GM19023 (cell line): ENCODE results near the gene SLC17A5.
"Not testable (repeated sequence)": the region's sequence is repeated elsewhere in the genome, so short reads cannot be mapped to it uniquely, and the experiment has no call there.

Experiments
- ATAC-seq: cut with Tn5 transposase; IDR thresholded peaks from one replicate; pipeline ENCODE4 v1.9.1; 2021; ENCODE audit warnings: mild to moderate bottlenecking, moderate library complexity; ENCODE audit not compliant: unreplicated experiment

The SLC17A5 gene

DNA sequence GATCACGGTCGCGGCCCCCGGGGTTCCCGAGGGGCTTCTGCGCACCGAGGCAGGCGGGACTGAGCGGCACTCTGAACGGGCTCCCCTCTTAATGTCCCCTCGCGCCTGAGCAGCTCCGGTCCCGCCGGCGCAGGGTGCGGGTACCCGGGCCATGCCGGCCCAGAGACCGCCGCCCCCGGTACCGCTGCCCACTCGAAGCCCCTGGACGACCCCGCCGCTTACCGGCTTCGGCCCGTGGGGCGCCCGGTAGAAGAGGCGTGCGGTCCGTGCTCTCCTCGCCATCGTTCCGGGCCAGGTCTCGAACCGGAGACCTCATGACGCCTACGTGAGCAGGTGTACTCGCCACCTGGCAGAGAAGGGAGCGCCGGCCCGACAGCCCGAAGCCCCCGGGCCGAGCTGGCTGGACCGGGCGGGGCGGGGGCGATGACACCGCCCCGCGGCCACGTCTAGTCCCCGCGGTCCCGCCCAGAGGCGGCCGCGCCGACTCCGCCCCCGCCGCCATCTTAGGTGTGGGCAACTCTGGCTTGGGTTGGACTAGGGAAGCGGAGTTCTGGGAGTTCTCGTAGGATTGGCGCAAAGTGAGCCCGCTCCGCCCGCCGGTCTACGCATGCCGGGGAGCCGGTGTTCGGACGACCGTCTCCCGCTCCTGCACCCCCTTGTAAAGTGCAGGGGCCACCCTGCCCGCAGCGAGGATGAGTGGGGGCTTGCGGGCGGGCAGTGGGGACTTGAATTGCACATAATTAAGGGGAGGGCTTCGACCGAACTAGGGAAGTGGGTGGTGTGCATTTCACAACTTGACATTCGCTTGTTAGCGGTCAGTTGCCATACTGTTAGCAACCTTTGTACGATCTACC is at the start of gene SLC17A5:
TSS of gene SLC17A5 (minus strand) at position 422 of the 854 bp plus-strand sequence. CDS start at position 316, 106 bp downstream.
- ATAC-seq = peak; percentile 89

- no peak for ATAC-seq
Measured at GRCh38 chr6:73703466-73703865, 49.7 kb upstream of the SLC17A5 start.

DNA sequence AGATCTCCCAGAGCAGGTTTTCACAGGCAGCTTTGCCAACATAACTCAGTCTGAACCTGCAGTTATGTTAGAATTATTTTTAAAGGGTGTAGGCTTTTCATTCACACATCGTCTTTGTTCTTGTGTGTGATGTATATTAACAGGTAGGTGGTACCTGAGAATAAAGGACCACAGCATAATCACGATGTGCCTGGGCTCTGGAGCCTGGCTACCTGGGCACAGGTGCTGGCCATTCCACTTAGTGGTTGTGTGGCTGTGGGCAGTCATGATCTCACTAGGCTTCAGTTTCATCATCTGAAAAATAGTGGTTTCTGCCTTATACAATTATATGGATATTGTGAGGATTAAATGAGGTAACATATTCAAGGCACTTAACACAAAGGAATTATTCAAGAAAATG is 48.7 kb upstream of the SLC17A5 start:
- ATAC-seq = no peak

- ATAC-seq = no peak
Measured at GRCh38 chr6:73699676-73700459, 46.1 kb upstream of the SLC17A5 start.

GRCh38 chr6:73696966-73697655 is 43.3 kb upstream of the SLC17A5 start:
- ATAC-seq = no peak

DNA sequence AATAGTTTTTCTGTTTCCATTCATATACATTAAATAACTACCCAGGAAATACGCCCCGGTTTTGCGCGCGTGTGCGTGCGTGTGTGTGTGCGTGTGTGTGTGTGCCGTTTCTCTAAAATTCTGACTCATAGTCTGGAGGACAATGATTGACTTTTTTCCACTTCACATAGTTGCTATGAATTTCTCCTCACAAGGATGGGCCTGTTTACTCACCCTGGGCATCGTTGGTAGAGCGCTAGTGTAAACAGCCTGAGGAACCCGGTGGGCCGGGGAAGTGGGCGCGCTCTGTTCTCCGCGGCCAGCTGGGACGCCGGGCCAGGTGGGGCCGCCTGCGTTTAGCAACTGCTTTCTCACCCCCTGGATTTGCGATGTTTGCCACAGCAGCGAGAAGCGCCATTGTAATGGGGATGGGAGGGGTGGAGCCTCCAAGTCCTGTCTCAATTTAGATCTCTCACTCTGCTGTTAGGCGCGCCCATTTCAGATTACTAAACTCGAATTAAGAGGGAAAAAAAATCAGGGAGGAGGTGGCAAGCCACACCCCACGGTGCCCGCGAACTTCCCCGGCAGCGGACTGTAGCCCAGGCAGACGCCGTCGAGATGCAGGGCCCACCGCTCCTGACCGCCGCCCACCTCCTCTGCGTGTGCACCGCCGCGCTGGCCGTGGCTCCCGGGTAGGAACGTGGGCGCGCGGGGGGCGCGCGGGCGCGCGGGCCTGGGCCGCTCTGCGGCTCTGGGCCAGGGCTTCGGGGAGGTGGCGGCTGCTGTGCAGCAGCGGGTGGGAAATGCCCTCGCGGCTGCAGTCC is 42.0 kb upstream of the SLC17A5 start, which contains the start of gene CD109:
TSS of gene CD109 (plus strand) at position 585 of the 803 bp plus-strand sequence. CDS start at position 598, 13 bp downstream.
- peak; percentile 65 for ATAC-seq

DNA sequence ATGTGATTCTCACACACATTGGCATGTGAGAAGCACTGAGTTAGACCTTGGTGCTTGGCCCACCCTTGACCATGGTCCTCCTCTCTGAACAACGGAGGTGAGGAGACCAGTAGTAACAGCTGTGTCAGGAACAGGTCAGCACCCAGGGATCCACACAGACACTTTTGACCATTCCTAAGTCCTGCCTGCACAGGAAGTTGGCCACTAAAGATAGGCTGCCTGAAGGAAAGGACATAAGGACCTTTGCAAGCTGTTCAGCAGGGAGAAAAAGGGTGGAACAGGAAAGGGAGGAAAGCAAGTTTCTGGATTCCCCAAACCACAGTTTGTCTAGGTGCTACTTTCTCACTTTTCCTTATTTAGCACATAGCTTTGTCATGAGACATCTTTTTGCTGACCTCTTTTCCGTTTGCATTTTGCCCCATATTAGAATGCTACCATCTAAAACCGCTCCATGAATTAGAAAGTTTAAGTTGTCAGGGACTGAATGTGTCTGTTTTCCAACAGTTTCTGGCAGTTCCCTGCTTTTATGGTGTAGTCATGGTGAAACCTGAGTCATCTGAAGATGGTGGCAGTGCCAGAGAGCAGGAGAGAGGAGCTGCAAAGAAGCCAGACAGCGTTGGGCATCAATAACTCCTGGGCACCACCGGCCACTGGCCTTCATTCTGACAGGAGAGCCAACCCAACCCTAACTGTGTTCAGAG is 41.1 kb upstream of the SLC17A5 start:
- ATAC-seq = no peak

DNA sequence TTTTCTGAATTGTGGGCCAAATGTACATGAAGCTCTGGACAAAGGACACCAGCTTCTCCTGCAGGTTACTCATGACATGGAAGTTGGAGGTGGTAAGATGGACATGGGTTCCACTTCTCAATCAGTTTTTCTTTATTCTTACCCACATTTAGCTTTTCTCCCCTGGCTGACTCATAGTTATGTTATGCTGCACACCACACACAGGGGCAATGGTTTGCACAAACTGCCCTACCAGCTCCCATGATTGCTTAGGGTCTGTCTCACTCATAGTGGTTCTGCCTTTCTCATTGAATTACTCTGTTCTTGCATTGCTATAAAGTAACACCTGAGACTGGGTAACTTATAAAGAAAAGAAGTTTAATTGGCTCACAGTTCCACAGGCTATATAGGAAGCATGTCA is 37.7 kb upstream of the SLC17A5 start:
- no peak for ATAC-seq

- ATAC-seq = no peak
Measured at GRCh38 chr6:73690056-73690455, 36.3 kb upstream of the SLC17A5 start.

- no peak for ATAC-seq
Measured at GRCh38 chr6:73688351-73688750, 34.6 kb upstream of the SLC17A5 start.

GRCh38 chr6:73683574-73683973 is 29.8 kb upstream of the SLC17A5 start:
- not testable (repeated sequence) for ATAC-seq

GRCh38 chr6:73680289-73680918 is 26.6 kb upstream of the SLC17A5 start:
- ATAC-seq = no peak

DNA sequence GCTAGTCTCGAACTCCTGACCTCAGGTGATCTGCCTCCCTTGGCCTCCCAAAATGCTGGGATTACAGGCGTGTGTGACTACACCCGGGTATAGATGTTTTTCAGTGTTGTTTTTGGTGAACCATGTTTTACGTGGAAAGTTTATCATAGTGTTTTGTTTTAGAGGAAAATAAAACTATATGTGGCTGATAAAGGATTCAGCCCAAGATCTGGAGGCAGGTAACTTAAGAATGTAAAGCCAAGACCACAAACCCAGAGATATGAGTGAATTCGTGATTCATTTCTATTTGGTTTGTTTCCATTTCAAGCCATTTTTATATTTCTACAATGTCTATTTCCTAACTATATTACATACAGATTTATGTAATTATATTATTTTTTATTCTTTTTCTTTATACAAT is 26.1 kb upstream of the SLC17A5 start:
- not testable (repeated sequence) for ATAC-seq

GRCh38 chr6:73679009-73679408 is 25.2 kb upstream of the SLC17A5 start:
- ATAC-seq = no peak

DNA sequence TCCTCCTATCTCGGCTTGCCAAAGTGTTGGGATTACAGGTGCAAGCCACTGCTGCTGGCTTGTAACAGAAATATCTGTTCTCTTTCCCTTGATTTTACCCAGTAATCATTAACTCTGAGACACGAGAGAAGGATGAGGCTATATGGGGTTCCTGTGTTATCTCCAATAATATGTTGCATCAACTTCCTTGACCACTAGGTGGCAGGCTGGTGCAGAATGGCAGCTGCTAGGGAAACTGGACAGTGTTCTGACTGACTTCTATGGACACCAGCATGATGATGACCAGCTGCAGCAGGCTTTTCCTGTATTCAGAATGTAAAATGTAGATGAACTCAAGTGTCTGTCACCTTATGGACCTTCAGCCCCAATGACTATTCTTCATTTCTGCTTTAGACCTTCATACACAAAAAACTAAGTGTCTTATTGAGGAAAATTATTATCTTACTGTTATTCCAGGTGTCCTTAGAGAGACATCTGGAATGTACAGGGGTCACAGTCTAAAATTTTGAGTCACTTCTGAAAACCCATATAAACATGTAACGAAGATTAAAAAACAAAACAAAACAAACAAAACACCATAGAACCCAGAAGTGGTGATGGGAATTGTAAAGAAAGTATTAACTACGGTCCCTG is 21.8 kb upstream of the SLC17A5 start:
- peak; percentile 97 for ATAC-seq

- no peak for ATAC-seq
Measured at GRCh38 chr6:73671911-73672685, 18.3 kb upstream of the SLC17A5 start.

GRCh38 chr6:73669005-73669404 is 15.2 kb upstream of the SLC17A5 start:
- ATAC-seq = no peak

DNA sequence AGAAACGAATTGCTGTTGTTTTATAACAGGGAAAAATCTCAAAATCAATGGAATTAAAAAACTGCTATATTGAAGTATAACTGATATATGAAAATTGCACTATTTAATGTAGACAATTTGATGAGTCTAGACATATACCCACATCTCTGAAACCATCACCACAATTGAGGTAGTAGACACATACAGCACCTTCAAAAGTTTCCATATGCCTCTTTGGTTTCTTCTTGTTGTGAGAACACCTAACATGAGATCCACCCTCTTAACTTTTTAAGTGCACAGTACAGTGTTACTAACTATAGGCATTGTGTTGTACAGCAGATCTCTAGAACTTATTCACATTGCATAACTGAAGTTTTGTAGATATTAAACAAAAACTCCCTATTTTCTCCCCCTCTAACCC is 14.0 kb upstream of the SLC17A5 start:
- ATAC-seq = no peak
